Keratinocyte (primary cell): ENCODE measurements around the gene ROBO2.

ENCODE experiments used
- EZH2 ChIP-seq: IDR thresholded peaks from one replicate; pipeline ENCODE4 v1.6.1; 2012; ENCODE audit warnings: inconsistent platforms, mild to moderate bottlenecking, low read length, moderate library complexity
- TF ChIP-seq, protein P1 (sequence below), 3 experiments: IDR thresholded peaks in 1 of 3; conservative IDR thresholded peaks in 1 of 3; optimal IDR thresholded peaks in 1 of 3; 2 replicates in 2 of 3; 3 replicates in 1 of 3; pipeline versions ENCODE3 to v1.5.1; 2011; ENCODE audit warnings: low read length in 3 of 3, mild to moderate bottlenecking in 3 of 3, moderate library complexity in 2 of 3, control low read depth in 1 of 3, inconsistent platforms in 1 of 3; ENCODE audit not compliant: insufficient read depth in 2 of 3; ENCODE audit errors: extremely low read depth in 1 of 3

DNA sequence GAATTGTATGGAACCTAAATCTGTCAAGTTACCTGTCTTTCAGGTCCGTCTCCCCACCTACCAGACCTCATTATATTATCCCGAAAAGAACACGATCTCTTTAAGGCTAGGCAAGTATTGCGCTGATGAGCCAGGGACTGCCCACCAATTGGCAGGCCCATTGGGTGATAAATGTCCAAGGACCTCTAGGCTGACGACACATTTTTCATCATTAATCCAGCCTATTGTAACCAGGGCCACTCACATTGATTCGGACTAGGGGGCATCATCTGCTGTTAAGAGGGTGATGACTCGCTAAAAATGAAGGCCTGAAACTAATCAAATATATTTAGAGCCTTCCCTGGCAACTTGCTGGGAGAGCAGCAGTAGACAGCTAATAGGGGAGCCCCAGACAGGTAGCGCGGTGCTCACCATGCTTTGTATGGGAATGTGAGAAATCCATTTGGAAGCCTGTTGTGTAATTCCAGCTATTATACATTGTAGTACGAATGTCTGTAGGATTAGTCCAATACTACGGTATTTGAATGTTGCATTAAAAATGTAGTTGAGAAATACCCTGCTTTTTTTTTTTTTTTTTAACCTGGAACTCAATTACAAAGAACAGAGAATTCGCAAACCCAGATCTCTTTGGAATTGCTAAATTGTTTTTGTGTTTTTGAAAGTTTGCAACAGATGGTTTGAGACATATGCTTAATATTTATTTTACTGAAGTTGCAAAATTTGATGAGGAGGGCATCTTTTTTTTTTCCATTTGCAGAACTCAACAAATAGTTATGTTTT, 156.1 kb downstream of the ROBO2 start:
- TF ChIP-seq, protein P1, sequence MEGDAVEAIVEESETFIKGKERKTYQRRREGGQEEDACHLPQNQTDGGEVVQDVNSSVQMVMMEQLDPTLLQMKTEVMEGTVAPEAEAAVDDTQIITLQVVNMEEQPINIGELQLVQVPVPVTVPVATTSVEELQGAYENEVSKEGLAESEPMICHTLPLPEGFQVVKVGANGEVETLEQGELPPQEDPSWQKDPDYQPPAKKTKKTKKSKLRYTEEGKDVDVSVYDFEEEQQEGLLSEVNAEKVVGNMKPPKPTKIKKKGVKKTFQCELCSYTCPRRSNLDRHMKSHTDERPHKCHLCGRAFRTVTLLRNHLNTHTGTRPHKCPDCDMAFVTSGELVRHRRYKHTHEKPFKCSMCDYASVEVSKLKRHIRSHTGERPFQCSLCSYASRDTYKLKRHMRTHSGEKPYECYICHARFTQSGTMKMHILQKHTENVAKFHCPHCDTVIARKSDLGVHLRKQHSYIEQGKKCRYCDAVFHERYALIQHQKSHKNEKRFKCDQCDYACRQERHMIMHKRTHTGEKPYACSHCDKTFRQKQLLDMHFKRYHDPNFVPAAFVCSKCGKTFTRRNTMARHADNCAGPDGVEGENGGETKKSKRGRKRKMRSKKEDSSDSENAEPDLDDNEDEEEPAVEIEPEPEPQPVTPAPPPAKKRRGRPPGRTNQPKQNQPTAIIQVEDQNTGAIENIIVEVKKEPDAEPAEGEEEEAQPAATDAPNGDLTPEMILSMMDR (optimal IDR thresholded peaks at IDR 0.05 in 1 of 3, IDR thresholded peaks at IDR 0.05 in 1 of 3, conservative IDR thresholded peaks at IDR 0.05 in 1 of 3; ENCODE audit: extremely low read depth in 1 of 3, insufficient read depth in 2 of 3, low read length in 3 of 3): no peak
- TF ChIP-seq EZH2: no peak
